Measurements from ENCODE around the gene ARHGAP22.

ARHGAP22 gene

GRCh38 chr10:48606530-48607355 is 1.9 kb upstream of the ARHGAP22 start:
- no peak for DNase-seq

DNA sequence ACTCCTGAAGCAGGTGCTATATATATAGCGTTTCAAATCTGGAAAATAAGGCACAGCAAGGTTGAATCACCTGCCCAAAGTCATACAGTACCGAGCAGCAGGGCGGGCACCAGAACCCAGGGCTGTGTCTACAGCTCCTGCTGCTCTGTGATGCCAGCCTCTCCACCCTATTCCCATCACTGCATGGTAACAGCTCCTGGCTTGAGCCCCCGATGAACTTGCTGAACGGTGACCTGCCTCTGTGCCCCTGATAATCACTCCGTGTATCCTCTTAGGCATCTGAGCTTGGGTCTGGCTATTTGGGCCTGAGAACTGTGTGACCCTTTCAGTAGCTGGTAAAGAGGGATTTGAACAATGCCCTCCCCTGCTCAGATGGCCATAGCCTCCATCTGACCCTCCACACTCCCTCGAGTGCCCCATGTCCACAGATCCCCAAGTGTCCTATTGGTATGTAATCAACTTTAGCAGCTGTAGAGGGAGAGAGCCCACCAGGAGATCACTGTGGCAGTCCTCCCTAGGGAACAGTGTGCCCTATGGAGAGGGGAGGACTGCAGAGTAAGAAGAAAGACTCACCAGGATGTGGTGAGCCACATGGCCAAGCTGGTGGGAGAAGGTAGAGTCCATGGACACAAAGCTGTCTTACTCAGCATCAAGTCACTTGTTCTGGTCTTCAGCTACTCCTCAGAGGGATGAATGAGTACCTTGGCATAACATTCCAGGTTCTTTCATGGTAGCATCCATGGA is 1.1 kb upstream of the ARHGAP22 start:
- DNase-seq: no peak

DNA sequence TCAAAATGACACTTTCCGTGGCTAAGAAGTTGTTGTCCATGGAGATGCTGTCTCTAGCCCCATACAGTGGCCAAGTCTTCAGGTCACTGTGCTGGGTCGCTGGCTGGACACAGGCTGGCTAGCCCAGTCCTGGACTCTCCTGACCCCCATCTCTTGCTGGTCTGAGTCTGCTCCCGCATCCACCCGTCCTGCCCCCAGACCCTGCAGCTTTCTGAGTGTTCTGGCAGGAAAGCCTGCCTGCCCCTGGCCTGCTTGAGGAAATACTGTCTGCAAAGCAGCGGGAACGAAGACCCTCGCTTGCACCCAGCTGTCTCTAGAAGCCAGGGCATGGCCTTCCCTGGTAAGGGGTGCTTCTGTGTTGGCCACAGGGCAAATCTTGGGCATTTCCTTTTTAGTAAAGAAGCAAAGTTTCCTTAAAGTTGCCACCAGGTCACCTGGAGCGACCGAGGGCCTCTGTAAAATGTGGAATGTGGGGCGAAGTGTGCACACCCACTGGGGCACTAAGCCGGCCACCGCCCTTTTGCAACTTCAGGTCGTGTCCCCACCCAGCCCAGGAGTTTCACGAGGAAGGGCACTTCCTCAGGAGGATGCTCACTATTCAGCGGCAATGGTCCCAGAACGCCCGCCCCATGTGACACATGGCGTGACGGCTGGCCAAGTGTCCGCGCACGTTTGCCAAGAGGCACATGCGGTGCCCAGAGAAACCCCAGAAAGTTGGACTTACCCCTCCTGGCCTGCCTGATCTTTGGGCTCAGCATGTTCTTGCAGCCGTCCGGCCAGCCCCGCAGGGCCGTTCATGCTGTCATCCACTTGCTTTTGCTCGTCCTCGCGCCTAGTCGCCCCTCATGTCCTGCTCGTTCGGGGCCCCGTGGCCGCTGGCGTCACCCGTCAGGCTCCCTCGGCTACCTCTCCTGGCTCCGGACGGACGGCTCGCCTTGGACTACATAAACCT is 558 bp downstream of the ARHGAP22 start:
- no peak for DNase-seq

DNA sequence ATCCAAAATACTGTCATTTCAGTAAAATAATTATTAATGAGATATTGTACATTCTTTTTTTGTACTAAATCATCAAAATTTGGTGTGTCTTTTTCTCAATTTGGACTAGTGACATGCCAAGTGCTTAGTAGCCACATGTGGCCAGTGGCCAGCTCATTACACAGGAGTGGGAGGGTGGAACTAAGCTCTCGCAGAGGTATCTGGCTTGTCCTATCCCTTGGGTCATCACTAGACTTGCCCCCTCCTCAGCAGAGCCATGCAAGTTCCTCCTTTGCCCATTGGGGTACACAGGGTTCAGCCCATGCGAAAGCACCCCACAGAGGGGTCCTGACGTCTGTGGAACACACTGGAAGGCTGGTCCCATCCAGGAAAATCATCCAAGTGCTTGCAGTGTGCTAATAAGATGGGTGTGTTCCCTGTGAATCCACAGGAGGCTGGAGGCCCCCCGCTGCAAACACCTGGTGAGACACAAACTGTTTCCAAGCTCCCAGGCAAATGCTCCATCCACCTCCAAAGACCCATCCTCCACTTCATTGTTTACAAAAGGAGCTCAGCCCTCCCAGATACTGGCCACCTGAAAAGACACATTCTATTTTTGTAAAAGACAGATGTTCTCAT is 1.3 kb downstream of the ARHGAP22 start:
- DNase-seq: no peak

DNA sequence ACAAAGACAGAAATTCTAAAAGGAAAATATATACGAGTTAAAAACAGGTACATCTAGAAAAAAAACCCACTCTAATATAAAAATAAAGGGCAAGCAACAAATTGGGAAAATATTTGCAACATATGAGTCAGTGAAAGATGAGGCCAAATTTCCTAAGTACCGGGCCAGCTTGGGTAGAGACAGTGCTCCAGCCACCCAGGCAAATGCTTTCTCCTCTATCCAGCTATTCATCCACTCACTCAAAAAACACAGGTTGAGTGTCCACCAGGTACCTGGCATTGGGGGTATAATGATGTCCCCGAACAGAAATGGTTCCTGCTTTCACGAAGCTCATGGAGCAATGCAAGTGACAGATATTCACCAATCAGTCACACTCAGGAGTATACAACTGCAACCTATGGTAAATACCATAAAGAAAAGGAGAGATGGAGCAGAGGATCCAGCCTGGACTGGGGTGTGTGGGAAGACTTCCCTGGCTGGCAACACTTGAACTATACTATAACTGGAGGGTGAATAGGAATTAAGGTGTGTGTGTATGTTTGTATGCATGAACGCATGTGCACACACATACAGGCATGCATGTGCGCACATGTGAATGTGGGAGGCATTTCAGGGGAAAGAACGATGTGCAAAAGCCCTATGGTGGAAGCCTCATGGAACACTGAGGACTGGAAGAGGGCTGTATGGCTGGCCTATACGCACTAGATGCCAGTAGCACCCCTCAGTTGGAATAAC is 2.3 kb downstream of the ARHGAP22 start:
- DNase-seq: no peak

- no peak for DNase-seq
Measured at GRCh38 chr10:48601789-48602188, 3.1 kb downstream of the ARHGAP22 start.

DNA sequence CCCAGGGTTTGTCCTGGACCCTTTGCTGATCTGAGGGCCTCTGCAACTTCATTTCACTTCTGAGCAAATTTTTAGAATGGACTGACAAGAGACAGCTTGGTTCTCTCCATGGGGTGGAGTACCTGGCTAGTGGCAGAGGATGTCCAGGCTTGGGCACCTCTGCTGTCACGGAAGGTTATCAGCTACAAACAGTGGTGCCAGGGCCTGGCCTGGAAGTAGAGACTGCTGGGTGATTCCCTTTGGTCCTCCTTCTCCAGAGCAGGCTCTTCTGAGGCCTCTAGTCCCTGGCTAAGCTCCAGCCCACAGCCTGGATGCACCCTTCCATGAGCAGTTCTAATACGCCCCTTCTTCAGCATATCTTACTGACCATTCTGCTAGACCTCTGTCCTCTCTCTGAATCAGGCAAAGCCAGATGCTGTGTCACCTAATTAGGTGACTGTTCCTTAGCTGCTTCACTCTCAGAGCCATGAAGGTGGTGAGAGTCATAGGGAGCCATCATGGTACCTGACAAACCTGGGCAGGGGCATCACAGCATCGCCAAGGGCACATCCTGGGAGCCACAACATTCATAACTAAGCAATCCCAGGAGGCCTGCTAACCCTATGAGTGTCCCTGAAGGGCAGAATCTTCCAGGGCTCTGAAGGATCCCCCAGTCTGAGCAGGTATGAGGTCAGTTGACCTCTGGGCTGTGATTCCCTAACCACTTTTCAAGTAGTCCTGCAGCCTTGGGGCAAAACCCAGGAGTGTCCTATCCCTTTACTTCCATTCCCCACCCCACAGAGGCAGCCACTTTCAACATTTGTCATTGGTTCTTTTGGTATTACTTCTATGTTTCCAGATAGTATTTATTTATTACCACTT is 4.0 kb downstream of the ARHGAP22 start:
- no peak for DNase-seq

- DNase-seq: no peak
Measured at GRCh38 chr10:48599830-48600134, 5.1 kb downstream of the ARHGAP22 start.

DNA sequence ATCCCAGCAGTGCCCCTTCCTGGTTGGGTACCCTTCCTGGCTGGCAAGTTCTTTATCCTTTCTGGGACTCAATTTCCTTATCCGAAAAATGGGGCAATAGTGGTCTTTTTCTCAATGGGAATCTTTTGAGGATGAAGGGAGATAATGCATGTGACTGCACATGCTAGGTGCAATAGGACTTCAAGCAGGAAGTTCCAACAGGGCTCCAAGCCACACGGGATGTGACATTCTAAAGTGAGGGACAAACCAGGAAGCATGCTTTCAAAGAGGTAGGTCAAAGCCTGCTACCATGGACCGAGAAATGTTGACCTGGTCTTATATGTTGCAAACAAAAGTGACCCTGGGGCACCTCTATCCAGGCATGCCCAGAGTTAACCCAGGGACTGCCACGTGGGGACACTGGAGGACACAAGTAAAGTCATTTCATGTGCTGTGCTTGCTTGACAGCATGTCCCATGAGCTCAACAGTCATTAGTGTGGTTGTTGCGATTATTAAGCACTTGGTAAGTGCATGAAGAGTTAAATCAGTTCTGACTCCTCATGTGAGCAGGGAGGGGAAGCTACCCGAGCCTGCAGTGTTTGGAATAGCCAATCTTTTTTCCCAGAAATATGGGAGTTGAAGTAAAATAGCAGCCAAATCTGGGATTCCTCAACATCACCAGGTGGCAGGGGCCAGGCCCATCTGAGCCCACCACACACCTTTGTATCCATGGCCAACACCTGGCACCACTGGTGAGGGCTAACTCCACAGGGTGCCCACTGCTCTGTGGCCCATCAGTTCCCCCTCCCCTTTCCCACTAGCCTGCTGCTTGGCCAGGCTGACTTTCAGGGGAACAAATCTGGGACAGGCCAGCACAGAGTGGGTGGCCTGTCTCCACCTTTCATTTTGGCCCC is 5.7 kb downstream of the ARHGAP22 start:
- DNase-seq: no peak

DNA sequence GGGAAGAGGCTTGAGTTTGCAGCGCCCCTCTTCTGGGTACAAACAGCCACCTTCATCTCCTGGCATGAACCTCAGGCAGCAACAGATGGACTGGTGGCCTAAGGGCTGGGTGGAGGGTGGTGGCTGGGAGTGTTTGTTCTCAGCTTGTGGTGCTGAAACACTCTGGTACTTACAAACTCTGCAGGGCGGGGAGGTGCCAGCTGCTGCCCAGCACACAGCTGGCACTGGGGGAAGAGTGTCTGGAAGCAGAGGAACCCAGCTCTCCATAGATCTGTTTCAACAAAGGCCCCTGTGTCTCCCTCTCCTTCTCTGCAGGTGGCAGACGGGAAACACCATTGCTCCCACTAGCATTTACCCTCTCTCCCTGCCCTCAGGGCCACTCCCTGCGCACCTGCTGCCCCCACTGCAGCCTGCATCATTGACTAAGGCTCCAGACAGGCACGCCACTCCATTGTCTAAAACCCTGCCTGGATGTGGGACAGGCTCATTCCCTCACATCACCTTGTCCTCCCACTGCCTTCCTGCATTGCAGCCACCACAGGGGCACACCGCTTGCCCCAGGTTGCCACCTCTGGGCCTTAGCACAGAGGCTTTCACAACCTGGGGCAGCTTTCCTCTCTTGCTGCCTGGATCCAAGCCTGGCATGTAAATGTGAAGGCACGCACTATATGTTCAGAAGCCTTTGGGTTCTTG is 6.5 kb downstream of the ARHGAP22 start:
- no peak for DNase-seq

- no peak for DNase-seq
Measured at GRCh38 chr10:48595539-48595932, 9.3 kb downstream of the ARHGAP22 start.

GRCh38 chr10:48594803-48595538 is 9.9 kb downstream of the ARHGAP22 start:
- DNase-seq: no peak

GRCh38 chr10:48594371-48594770 is 10.5 kb downstream of the ARHGAP22 start:
- DNase-seq: no peak

GRCh38 chr10:48592346-48592745 is 12.5 kb downstream of the ARHGAP22 start:
- no peak for DNase-seq

- no peak for DNase-seq
Measured at GRCh38 chr10:48590945-48591344, 13.9 kb downstream of the ARHGAP22 start.

GRCh38 chr10:48589266-48589665 is 15.6 kb downstream of the ARHGAP22 start:
- no peak for DNase-seq

GRCh38 chr10:48587819-48588218 is 17.1 kb downstream of the ARHGAP22 start:
- no peak for DNase-seq

GRCh38 chr10:48587101-48587500 is 17.8 kb downstream of the ARHGAP22 start:
- no peak for DNase-seq

DNA sequence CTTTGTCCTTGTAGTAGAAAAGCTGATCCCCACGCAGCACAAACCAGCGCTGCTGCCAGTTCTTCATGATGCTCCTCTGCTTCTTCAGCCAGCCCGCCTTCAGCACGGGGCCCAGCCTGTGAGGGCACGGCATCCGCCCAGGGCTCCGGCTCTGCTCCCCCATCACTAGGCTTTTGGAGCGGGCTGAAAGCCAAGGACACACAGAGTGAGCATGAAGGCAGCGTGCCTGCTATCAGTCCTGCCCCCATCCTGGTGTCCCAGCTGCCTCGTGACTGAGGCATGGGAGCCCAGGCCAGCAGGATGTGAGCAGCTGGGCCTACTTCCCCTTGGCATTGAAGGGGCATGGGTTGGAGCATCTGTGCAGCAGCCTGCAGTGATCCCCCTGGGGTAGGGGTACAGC is 21.9 kb downstream of the ARHGAP22 start:
- no peak for DNase-seq
